HPDE6-E6E7 (cell line): ENCODE results near the gene NPAS2.

ENCODE experiments used
- DNase-seq: peaks from one replicate; pipeline ENCODE4 v3.0.0; 2011; ENCODE audit warnings: missing footprints; ENCODE audit errors: extremely low spot score

The NPAS2 gene, protein sequence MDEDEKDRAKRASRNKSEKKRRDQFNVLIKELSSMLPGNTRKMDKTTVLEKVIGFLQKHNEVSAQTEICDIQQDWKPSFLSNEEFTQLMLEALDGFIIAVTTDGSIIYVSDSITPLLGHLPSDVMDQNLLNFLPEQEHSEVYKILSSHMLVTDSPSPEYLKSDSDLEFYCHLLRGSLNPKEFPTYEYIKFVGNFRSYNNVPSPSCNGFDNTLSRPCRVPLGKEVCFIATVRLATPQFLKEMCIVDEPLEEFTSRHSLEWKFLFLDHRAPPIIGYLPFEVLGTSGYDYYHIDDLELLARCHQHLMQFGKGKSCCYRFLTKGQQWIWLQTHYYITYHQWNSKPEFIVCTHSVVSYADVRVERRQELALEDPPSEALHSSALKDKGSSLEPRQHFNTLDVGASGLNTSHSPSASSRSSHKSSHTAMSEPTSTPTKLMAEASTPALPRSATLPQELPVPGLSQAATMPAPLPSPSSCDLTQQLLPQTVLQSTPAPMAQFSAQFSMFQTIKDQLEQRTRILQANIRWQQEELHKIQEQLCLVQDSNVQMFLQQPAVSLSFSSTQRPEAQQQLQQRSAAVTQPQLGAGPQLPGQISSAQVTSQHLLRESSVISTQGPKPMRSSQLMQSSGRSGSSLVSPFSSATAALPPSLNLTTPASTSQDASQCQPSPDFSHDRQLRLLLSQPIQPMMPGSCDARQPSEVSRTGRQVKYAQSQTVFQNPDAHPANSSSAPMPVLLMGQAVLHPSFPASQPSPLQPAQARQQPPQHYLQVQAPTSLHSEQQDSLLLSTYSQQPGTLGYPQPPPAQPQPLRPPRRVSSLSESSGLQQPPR

DNA sequence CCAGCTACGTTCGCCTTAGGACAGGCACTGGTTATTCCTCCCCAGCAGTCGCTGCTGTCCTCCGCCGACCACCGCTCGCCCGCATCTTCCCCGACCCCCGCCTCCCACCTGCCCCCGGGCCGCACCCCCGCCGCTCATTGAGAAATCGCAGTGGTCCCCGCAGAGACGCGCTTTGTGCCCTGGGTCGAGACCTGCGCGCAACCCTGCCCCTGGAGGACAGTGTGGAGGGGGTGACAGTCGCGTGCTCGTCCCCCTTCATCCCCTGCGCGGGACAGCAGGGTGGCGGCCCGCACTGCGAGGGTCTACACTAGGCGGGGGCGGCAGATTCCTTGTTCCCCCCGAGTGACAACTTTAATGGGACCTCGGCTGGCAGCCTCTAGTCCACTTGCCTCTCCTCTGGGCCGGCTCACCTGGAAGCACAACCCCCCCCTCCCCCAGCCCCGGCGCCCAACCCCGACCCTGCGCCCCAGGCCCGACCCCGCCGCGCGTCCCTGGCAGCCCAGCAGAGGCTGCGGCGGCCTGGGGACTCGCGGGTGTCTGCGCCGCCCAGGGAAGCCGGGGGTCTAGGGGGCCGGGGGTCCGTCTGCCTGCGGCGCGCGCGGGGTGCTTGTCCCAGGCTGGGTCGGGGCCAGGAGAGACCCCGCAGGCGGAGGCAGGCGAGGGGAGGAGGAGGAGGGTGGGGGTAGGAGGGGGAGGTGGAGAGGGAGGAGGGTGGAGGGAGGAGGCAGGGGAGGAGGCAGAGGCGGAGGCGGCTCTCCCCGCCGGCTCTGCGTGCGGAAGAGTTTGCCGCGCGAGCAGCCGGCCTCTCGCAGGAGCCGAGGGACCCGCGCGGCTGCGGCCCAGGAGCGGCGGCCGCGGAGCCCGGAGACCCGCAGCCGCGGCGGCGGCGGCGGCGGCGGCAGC, at the start of gene NPAS2:
NPAS2 (plus strand) TSS at position 770 of the 903 bp plus-strand sequence. CDS start 84,616 bp downstream, outside the sequence.
- DNase-seq: peak; percentile 40

DNA sequence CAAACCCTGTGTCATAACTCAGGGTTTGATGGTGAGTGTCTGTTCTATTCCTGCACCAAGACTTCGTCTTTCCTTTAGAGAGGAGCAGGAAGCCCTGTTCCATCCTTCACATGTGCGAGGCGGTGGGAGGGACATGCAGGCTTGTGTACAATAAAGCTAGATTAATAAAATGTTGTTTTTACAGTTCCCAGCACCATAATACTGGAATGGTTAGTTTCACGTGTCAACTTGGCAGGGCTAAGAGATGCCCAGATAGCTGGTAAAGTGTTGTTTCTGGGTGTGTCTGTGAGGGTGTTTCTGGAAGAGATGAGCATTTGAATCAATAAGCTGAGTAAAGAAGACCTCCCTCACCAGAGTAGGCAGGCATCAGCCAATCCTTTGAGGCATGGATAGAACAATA, 48.8 kb upstream of the NPAS2 start:
- DNase-seq: no peak

GRCh38 chr2:100773538-100773937, 46.4 kb upstream of the NPAS2 start:
- DNase-seq: no peak

DNA sequence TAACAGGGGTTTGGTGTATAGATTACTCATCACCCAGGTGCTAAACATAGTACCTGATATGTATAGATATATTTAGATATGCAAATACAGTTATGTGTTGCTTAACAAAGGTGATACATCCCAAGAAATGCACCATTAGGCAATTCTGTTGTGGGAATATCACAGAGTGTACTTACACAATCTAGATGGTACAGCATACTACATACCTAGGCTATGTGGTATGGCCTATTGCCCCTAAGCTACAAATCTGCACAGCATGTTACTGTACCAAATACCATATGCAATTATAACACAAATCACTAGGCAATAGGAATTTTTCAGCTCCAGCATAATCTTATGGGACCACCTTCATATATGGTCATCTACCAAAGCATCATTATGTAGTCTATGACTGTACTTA, 43.5 kb upstream of the NPAS2 start:
- no peak for DNase-seq

GRCh38 chr2:100778637-100779450, 41.1 kb upstream of the NPAS2 start:
- DNase-seq: no peak

DNA sequence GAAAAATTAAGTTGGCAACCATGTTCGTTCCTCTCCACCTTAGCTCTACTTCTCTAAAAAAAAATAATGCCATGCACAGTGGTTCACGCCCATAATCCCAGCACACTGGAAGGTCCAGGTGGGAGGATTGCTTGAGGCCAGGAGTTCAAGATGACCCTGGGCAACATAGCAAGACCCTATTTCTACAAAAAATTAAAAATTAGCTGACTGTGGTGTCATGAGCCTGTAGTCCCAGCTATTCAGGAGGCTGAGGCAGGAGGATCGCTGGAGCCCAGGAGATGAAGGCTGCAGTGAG, 40.1 kb upstream of the NPAS2 start:
- no peak for DNase-seq

- peak; percentile 54 for DNase-seq
These were observed 39.5 kb upstream of the NPAS2 start for GRCh38 chr2:100780203-100781008.

DNA sequence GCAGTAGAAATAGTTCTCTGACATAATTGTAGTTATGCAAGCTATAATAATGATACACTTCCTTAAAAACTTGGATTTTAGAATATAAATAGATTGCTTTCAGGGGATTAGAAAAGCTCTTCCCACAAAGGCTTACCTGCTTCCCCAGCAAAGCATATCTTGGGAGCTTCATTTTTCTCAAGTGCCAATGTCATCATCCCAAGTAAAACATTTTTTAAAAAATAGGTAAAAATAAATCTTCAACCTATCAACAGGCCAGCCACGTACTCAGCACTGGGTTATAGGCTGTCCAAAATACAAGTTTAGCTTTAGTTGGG, 39.0 kb upstream of the NPAS2 start:
- no peak for DNase-seq

DNA sequence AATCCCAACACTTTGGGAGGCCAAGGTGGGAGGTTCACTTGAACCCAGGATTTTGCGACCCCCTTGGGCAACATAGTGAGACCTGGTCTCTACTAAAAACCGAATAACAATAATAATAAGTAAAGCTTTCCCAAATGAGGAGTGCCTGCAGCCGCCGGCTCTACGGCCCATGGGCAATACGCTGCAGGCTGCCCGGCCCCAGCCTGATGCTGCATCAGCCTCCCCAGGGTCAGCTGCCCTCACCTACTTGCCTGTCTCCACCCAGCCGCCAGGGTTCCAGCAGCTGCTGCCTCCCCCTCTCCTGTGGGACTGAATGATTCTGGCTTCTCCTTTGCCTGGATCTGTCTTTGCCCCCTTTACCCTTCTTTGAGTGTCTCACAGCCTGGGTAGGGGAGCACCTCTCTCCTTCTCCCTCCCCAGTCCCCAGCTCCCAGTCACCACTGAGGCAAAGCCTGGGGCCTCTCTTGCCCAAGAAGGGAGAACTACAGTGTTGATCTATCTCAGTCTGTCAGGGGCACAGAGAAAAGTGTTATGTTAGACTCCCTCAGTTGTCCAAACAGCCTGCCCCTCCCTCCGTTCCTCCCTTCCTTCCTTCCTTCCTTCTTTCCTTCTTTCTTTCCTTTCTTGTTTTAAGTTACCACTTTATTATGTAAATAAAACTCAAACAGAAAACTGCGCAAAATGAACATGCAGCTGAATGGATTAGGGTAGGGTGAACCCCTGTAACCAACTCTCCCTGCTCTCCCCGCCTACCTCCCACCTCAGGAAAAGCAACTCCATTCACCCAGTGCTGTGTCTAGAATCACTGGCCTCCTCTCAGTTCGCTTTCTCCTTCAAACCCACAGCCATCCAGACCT, 38.2 kb upstream of the NPAS2 start:
- no peak for DNase-seq

DNA sequence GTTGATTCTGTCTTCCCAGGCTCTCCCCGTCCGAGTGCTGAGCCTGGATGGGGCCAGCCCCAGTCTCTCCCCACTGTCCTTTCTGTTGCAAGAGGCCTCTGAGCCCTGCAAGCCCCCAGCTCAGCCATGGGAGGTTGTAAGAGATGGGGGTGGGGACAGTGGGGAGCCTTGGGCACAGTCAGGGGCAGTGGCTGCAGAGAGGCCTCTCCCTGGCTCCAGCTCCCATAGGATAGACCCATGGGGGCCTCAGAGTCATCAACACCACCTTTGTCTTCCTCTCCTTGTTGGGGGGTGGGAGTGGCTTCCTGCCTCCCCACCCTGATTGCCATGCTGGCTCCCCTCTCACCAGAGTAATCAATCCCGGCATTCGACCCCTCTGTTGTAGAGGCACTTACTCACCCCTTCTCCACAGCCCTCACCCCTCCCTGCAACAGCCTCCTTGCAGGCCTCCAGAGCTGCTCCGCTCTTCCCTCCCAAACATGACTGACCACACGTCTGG, 37.5 kb upstream of the NPAS2 start:
- no peak for DNase-seq

DNA sequence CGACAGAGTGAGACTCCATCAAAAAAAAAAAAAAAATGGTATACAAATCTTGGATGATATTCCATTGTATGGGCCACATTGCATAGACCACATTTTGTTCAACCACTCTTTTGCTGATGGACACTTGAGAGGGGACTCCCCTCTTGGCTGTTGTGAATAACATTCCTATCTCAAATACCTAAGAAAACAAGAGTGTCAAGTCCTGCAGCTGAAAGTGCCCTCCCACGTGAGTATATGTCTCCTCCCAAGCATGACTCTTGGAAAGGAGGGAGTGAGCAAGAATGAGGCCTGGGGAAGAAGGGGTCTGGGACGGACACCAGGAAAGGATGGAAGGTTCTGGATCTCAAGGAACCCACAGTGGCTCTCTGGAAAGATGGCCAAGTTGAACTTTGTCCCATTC, 36.0 kb upstream of the NPAS2 start:
- DNase-seq: no peak

DNA sequence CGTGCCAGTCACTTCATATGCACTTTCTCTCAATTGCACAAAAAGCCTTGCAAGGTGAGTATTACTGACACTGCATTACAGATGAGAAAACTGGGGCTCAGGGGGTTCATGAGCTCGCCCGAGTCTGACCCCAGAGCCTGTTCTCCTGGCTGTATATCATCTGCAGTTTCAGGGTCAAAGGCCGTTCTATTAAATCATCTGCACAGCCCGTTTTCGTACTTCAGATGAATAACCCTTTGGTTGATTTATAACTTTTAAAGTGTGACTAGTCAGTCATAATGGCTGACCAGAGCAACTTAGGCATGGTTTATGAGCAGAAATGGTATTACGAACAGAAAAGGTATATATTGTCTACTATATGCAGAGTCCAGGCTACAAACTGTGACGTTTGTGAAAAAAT, 35.3 kb upstream of the NPAS2 start:
- DNase-seq: no peak

- DNase-seq: no peak
These were observed 34.2 kb upstream of the NPAS2 start for GRCh38 chr2:100785626-100786296.

GRCh38 chr2:100786297-100786658, 33.7 kb upstream of the NPAS2 start:
- peak; percentile 67 for DNase-seq

GRCh38 chr2:100786985-100787384, 33.0 kb upstream of the NPAS2 start:
- no peak for DNase-seq

DNA sequence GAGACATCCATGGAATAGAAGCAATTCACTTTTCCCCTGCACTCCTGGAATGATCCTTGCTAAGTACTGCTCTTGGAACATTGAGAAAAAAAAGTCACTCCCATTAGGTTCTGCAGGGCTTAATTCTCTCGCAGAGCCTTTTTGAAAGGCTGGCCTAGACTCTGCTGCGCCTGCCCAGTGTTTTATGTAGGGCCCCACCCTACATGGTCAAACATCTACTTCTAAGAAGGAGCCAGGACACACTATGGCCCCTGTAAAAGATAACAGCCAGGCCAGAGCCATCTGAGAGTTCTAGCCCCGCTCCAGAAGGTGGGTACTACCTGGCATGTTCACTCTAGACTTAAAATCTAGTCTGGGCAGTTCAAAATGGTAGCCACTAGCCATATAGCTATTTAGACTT, 30.6 kb upstream of the NPAS2 start:
- DNase-seq: no peak

DNA sequence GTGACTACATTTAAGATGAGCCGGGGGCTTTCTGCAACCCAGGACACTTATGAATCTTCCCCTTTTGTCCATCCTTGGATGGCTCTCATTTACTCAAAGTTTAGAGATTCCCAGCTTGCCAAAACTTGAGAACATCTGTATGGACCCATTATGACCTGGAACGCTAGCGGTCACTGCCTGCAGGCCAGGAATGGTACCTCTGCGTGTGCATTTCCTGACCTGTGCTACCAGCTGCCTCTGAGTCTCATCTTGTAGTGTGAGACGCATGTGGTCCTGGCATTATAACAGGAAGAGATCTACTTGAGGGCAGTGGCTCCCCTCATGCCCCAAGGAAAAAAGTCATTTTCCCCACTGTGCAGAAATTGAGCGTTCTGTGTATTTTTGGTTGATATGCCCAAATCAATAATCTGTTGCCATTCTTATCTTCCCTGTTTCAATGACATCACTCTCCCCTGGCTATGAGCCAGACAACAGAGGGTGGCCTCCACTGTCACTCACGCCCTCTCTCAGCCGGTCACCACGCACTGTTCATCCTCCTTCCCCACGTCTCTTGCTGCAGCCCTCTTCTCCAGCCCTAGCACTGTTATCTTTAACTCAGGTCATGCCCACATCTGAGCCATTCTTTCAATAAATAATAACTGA, 28.5 kb upstream of the NPAS2 start:
- DNase-seq: no peak

- DNase-seq: no peak
These were observed 28.0 kb upstream of the NPAS2 start for GRCh38 chr2:100791936-100792308.

DNA sequence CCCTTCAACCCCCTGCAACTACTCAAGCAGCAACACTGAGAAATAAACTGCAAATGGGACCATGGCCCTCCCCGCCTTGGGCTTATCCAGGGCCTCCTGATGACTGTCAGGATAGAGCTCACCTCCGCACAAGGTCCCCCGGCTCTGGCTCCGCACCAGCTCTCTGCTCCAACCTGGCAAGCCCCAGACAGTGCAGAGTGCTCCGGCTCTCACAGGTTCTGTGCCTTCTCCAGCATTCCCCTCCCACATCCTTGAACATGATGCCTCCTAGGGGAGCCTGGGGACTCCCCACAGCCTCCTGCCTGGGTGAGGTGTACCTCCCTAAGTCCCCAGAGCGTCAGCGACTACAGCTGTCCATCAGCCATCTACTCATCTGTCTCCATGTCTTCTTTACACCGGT, 26.7 kb upstream of the NPAS2 start:
- no peak for DNase-seq
